Kidney (tissue), 14 donors: ENCODE measurements around the gene SKAP2. TPM values are rescaled to one million over a fixed set of nuclear protein-coding genes. Genes with fewer than 3 reads are reported as not detected.
A peak's percentile ranks its signal among the peaks of the same experiment; 100 is the strongest.

Experiments
- DNase-seq, 5 donors: peaks; one replicate each; pipeline ENCODE4 v3.0.0-alpha.2; 2013 to 2020
- FAIRE-seq: peaks from 2 replicates; lab custom pipeline; 2012; peaks lifted over from hg19 to GRCh38; lab: Jason Lieb, UNC
- H3K27ac ChIP-seq, 2 donors: one replicate each; pipeline ENCODE4 v1.7.0; 2013; ENCODE audit warnings: low read depth in 2 of 2, low read length in 2 of 2, inconsistent platforms in 1 of 2
- H3K27me3 ChIP-seq: one replicate; pipeline ENCODE4 v1.7.1; 2013; ENCODE audit warnings: low read length, inconsistent platforms; ENCODE audit not compliant: control insufficient read depth, insufficient read depth
- H3K36me3 ChIP-seq, 3 donors: one replicate each; pipeline versions ENCODE4 v1.7.0 to v1.7.1; 2013; ENCODE audit warnings: low read length in 3 of 3, control low read depth in 1 of 3, inconsistent platforms in 1 of 3; ENCODE audit not compliant: insufficient read depth in 3 of 3, control insufficient read depth in 2 of 3
- H3K4me1 ChIP-seq, 3 donors: one replicate each; pipeline versions ENCODE4 v1.7.0 to v1.7.1; 2013; ENCODE audit warnings: low read length in 3 of 3, inconsistent platforms in 1 of 3, low read depth in 1 of 3; ENCODE audit not compliant: control insufficient read depth in 2 of 3, insufficient read depth in 2 of 3
- H3K4me3 ChIP-seq, 3 donors: one replicate each; pipeline versions ENCODE4 v1.7.0 to v1.8.1; 2013; ENCODE audit warnings: low read length in 3 of 3, control low read depth in 1 of 3, inconsistent platforms in 1 of 3
- H3K9ac ChIP-seq, 3 donors: one replicate each; pipeline versions ENCODE4 v1.7.0 to v1.7.1; 2013; ENCODE audit warnings: low read length in 3 of 3, control low read depth in 1 of 3, inconsistent platforms in 1 of 3
- H3K9me3 ChIP-seq, 3 donors: one replicate each; pipeline versions ENCODE4 v1.7.0 to v1.7.1; 2013; ENCODE audit warnings: low read length in 3 of 3, control low read depth in 1 of 3, inconsistent platforms in 1 of 3; ENCODE audit not compliant: control insufficient read depth in 2 of 3, insufficient read depth in 1 of 3
- CTCF ChIP-seq: IDR thresholded peaks from 3 replicates; pipeline ENCODE4 v1.5.1; 2012; ENCODE audit warnings: mild to moderate bottlenecking, moderate library complexity, borderline replicate concordance; ENCODE audit not compliant: insufficient read depth; ENCODE audit errors: extremely low read depth
- intact Hi-C: fragments of 100-400 bp; cut with DNase I; formaldehyde crosslinking; loops from one replicate; pipeline ENCODE4 v1.11.1; 2022
- polyA plus RNA-seq: library from polyadenylated mRNA; stranded (reverse); fragments of 350-450 nt; fragmentation: Illumina TruSeq; extraction: RNeasy Lipid Tissue Mini Kit (QIAGEN cat#74804); gene quantifications from one replicate; pipeline ENCODE4 v1.2.3, GENCODE V29; 2014; ENCODE audit warnings: low read depth, low replicate concordance; ENCODE audit not compliant: insufficient read depth
- total RNA-seq: library from RNA; stranded (reverse); fragmentation: NEBNext Ultra II Directional; extraction: Animal tissue kit (Norgen Biotek cat#: 25700); gene quantifications from one replicate; pipeline ENCODE4 v1.2.1, GENCODE V29; 2021
- donor health status: control.
- donor health status: control.
- donor health status: control.
- donor health status: control.
- donor health status: control.
- donor health status: DM: yes; HTN: yes; CAD: no.
- donor health status: Normal renal cell carcinoma (clear cell type).

The SKAP2 gene
- total and polyA plus RNA-seq, 2 donors from 2014 or later, result 20.0 to 75.8 TPM

- no peaks in the 10 kb centered on the region for H3K36me3 ChIP-seq
- no peaks in the 10 kb centered on the region for H3K27me3 ChIP-seq
- no peak overlapping the region for H3K4me3 ChIP-seq
- no peak for TF ChIP-seq CTCF
- intact Hi-C loops, result no loop called here
- FAIRE-seq, result no peak
- no peaks in the 10 kb centered on the region for H3K9me3 ChIP-seq
- H3K27ac ChIP-seq, result no peak overlapping the region
- no peak overlapping the region for H3K9ac ChIP-seq
- H3K4me1 ChIP-seq, result no peaks in the 10 kb centered on the region
- no peak for DNase-seq
These were observed 80.3 kb downstream of the SKAP2 start for GRCh38 chr7:26784118-26784517.

DNA sequence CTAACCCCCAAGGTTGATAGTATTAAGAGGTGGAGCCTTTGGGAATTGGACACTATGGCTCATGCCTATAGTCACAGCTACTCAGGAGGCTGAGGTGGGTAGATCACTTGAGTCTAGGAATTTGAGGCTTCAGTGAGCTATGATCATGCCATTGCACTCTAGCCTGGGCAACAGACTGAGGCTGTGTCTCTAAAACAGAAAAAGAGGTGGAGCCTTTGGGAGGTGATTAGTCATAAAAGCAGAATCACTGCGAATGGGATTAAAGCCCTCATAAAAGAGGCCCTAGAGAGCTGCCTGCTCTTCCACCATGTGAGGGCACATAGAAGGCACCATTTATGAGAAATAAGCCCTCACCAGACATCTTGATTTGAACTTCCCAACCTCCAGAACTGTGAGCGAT, 81.9 kb downstream of the SKAP2 start:
- H3K4me3 ChIP-seq, result no peak overlapping the region
- H3K27ac ChIP-seq, result no peak overlapping the region
- no peaks in the 10 kb centered on the region for H3K27me3 ChIP-seq
- H3K4me1 ChIP-seq, result no peaks in the 10 kb centered on the region
- TF ChIP-seq CTCF, result no peak
- intact Hi-C loops, result no loop called here
- FAIRE-seq, result no peak
- no peaks in the 10 kb centered on the region for H3K36me3 ChIP-seq
- no peak for DNase-seq
- no peak overlapping the region for H3K9ac ChIP-seq
- no peaks in the 10 kb centered on the region for H3K9me3 ChIP-seq

GRCh38 chr7:26779978-26780595, 84.3 kb downstream of the SKAP2 start:
- no peaks in the 10 kb centered on the region for H3K36me3 ChIP-seq
- H3K27me3 ChIP-seq, result no peaks in the 10 kb centered on the region
- H3K9ac ChIP-seq, result no peak overlapping the region
- intact Hi-C loops, result no loop called here
- no peak for DNase-seq
- TF ChIP-seq CTCF, result no peak
- no peaks in the 10 kb centered on the region for H3K9me3 ChIP-seq
- no peak for FAIRE-seq
- H3K27ac ChIP-seq, result no peak overlapping the region
- no peaks in the 10 kb centered on the region for H3K4me1 ChIP-seq
- H3K4me3 ChIP-seq, result no peak overlapping the region

DNA sequence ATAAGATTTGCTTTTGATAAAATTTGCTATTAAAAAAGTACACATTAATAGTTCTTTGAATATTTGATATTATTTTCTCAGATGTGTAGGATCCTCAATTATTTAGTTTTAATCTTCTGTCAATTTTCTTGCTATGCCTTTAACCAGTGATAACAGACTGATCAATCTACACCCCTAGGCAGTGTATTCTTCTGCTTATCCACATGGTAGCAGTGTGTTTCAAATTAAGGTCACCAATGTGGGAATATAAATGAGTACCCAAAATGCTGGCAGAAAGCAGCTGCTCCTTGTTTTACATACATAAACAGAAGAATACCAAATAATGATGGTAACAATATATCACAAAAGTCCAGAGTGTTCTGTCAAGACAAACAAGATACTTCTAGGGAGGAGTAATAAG, 87.0 kb downstream of the SKAP2 start:
- no peaks in the 10 kb centered on the region for H3K4me1 ChIP-seq
- no peaks in the 10 kb centered on the region for H3K27me3 ChIP-seq
- H3K36me3 ChIP-seq, result no peaks in the 10 kb centered on the region
- H3K4me3 ChIP-seq, result no peak overlapping the region
- H3K9me3 ChIP-seq, result no peaks in the 10 kb centered on the region
- intact Hi-C loops, result no loop called here
- no peak for TF ChIP-seq CTCF
- no peak overlapping the region for H3K27ac ChIP-seq
- no peak overlapping the region for H3K9ac ChIP-seq
- peak in 1 of 5 donors; percentile 8 for DNase-seq
- FAIRE-seq, result no peak
